Measurements from ENCODE around the gene CRAMP1. TPM values are rescaled to one million over a fixed set of nuclear protein-coding genes. Genes with fewer than 3 reads are reported as not detected.

The CRAMP1 gene
- total RNA-seq, 1 experiment from 2014 or later = 22.9 TPM

DNA sequence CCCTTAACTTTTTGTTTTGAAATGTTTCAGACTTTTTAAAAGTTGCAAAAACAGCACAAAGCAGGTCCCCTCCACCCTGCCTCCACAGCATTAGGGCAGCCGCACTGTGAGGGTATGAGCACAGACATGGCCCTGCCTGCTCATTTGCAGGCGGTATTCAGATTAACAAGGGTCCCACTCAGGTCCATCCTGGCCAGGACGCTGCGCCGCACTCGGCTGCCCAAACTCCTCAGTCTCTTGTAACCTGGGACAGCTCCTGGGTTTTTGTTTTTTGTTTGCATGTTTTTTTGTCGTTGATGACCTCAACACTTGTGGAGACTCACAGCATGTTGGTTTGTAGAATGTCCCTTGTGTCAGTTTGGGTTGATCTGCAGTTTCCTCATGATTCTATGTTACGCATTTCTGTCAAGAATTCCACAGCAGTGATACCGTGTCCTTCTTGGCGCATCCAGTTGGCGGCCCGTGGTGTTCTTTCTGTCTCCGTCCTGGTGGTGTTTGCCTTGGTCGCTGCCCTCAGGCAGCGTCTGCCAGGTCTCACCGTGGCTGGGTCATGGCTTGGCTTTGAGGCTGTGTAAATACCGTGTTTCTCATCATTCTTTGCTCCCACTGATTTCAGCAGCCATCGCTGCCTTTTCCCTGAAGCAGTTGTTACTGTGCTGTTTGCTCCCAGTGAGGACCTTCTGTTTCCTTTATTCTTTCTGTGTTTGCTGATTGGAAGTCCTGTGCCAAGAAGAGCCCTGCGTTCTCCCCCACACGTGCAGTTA is 18.5 kb downstream of the CRAMP1 start (continued):
- TF ChIP-seq SRF (IDR thresholded peaks at IDR 0.05; ENCODE audit: low read depth) (no peak), JUND (IDR thresholded peaks at IDR 0.05) (no peak), CEBPB (IDR thresholded peaks at IDR 0.05; ENCODE audit: low read depth) (no peak)
- TF ChIP-seq, protein P1, sequence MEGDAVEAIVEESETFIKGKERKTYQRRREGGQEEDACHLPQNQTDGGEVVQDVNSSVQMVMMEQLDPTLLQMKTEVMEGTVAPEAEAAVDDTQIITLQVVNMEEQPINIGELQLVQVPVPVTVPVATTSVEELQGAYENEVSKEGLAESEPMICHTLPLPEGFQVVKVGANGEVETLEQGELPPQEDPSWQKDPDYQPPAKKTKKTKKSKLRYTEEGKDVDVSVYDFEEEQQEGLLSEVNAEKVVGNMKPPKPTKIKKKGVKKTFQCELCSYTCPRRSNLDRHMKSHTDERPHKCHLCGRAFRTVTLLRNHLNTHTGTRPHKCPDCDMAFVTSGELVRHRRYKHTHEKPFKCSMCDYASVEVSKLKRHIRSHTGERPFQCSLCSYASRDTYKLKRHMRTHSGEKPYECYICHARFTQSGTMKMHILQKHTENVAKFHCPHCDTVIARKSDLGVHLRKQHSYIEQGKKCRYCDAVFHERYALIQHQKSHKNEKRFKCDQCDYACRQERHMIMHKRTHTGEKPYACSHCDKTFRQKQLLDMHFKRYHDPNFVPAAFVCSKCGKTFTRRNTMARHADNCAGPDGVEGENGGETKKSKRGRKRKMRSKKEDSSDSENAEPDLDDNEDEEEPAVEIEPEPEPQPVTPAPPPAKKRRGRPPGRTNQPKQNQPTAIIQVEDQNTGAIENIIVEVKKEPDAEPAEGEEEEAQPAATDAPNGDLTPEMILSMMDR (IDR thresholded peaks at IDR 0.05 in 2 of 3, conservative IDR thresholded peaks at IDR 0.05 in 1 of 3; ENCODE audit: borderline replicate concordance in 1 of 3, insufficient read depth in 1 of 3, low read depth in 2 of 3, low read length in 2 of 3) = no peak

DNA sequence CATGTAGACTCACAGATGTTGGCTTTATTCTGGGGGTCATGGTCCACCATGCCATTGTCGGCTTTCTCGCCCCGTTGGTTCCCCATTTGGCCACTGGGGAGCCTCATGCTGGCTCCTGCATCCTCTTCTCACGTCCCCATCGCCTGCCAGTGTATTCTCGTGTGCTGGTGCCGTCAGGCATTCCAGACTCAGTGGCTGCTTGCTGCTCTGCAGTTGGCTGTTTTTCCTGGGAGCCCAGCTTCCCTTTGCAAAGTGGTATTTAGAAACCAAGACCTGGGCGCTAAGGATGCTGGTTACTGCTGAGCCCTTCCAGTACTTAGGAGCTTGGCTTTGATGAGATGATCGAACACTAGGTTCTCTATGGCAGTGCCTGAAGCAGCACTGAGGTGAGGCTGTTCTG is 19.1 kb downstream of the CRAMP1 start:
- H3K79me2 ChIP-seq (ENCODE audit: insufficient read depth, low read length) = peaks cover 68% of the 10 kb centered on the region

More for the DNA sequence above, 19.1 kb downstream of the CRAMP1 start:
- BruUV-seq (replicated peaks) = no TSS peak
- intact Hi-C loops (cut with micrococcal nuclease) = no loop called here
- no peak overlapping the region for H3K9ac ChIP-seq (ENCODE audit: low read length)
- no peaks in the 10 kb centered on the region for H4K20me1 ChIP-seq (ENCODE audit: insufficient read depth)
- POLR2A ChIA-PET = no interaction called here
- no peaks in the 10 kb centered on the region for H3K9me2 ChIP-seq (ENCODE audit: insufficient read depth)
- no peak for DNase-seq (ENCODE audit: low read depth, low spot score)
- TF ChIP-seq SRF (IDR thresholded peaks at IDR 0.05; ENCODE audit: low read depth) (no peak), POLR2AphosphoS5 (IDR thresholded peaks at IDR 0.05; ENCODE audit: low read depth, low read length) (no peak), TCF7L2 (IDR thresholded peaks at IDR 0.05; ENCODE audit: borderline replicate concordance, extremely low read depth, insufficient read depth, insufficient read length) (no peak), ELF1 (IDR thresholded peaks at IDR 0.05; ENCODE audit: borderline replicate concordance, low read depth) (no peak), EZH2 (IDR thresholded peaks at IDR 0.05) (no peak), CBX3 (IDR thresholded peaks at IDR 0.05; ENCODE audit: low read depth) (no peak), FOSL1 (IDR thresholded peaks at IDR 0.05; ENCODE audit: low read depth) (no peak), SP1 (IDR thresholded peaks at IDR 0.05; ENCODE audit: low read depth) (no peak), CEBPB (IDR thresholded peaks at IDR 0.05; ENCODE audit: low read depth) (no peak), POLR2A (IDR thresholded peaks at IDR 0.05; ENCODE audit: borderline replicate concordance, extremely low read depth, insufficient read depth, insufficient read length) (no peak), SIN3A (IDR thresholded peaks at IDR 0.05; ENCODE audit: low read depth) (no peak)
- TF ChIP-seq, protein P2, sequence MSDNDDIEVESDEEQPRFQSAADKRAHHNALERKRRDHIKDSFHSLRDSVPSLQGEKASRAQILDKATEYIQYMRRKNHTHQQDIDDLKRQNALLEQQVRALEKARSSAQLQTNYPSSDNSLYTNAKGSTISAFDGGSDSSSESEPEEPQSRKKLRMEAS (IDR thresholded peaks at IDR 0.05) = no peak
- TF ChIP-seq, protein P3, sequence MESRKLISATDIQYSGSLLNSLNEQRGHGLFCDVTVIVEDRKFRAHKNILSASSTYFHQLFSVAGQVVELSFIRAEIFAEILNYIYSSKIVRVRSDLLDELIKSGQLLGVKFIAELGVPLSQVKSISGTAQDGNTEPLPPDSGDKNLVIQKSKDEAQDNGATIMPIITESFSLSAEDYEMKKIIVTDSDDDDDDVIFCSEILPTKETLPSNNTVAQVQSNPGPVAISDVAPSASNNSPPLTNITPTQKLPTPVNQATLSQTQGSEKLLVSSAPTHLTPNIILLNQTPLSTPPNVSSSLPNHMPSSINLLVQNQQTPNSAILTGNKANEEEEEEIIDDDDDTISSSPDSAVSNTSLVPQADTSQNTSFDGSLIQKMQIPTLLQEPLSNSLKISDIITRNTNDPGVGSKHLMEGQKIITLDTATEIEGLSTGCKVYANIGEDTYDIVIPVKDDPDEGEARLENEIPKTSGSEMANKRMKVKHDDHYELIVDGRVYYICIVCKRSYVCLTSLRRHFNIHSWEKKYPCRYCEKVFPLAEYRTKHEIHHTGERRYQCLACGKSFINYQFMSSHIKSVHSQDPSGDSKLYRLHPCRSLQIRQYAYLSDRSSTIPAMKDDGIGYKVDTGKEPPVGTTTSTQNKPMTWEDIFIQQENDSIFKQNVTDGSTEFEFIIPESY (IDR thresholded peaks at IDR 0.05; ENCODE audit: extremely low read depth, insufficient replicate concordance, low read length) = no peak
- TF ChIP-seq, protein P4, sequence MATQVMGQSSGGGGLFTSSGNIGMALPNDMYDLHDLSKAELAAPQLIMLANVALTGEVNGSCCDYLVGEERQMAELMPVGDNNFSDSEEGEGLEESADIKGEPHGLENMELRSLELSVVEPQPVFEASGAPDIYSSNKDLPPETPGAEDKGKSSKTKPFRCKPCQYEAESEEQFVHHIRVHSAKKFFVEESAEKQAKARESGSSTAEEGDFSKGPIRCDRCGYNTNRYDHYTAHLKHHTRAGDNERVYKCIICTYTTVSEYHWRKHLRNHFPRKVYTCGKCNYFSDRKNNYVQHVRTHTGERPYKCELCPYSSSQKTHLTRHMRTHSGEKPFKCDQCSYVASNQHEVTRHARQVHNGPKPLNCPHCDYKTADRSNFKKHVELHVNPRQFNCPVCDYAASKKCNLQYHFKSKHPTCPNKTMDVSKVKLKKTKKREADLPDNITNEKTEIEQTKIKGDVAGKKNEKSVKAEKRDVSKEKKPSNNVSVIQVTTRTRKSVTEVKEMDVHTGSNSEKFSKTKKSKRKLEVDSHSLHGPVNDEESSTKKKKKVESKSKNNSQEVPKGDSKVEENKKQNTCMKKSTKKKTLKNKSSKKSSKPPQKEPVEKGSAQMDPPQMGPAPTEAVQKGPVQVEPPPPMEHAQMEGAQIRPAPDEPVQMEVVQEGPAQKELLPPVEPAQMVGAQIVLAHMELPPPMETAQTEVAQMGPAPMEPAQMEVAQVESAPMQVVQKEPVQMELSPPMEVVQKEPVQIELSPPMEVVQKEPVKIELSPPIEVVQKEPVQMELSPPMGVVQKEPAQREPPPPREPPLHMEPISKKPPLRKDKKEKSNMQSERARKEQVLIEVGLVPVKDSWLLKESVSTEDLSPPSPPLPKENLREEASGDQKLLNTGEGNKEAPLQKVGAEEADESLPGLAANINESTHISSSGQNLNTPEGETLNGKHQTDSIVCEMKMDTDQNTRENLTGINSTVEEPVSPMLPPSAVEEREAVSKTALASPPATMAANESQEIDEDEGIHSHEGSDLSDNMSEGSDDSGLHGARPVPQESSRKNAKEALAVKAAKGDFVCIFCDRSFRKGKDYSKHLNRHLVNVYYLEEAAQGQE (IDR thresholded peaks at IDR 0.05; ENCODE audit: low read depth) = no peak
- CTCF ChIA-PET = no interaction called here
- no peak overlapping the region for H3K4me3 ChIP-seq (replicated peaks in 1 of 2; ENCODE audit: low read depth in 1 of 2, low read length in 2 of 2)
- peaks cover 15 to 33% of the 10 kb centered on the region in 2 experiments for H3K36me3 ChIP-seq (ENCODE audit: control insufficient read depth in 1 of 2, insufficient read depth in 2 of 2, low read length in 2 of 2)
- H3K27ac ChIP-seq (ENCODE audit: low read depth, low read length) = no peak overlapping the region
- RAD21 ChIA-PET (ENCODE audit: low non-redundant PET in 1 of 2, low total read pairs in 2 of 2, uncharacterized antibody in 2 of 2, unreplicated experiment in 2 of 2) = no interaction called here
- H3K4me1 ChIP-seq (ENCODE audit: control insufficient read depth in 1 of 2, insufficient read depth in 2 of 2, low read length in 2 of 2) = no peaks in the 10 kb centered on the region
- no peaks in the 10 kb centered on the region for H3K9me3 ChIP-seq (ENCODE audit: control insufficient read depth in 1 of 2, insufficient read depth in 1 of 2, low read depth in 1 of 2, low read length in 2 of 2)
- no peaks in the 10 kb centered on the region for H3K27me3 ChIP-seq (ENCODE audit: insufficient read depth, low read length)
- ATAC-seq = no peak
- H2AFZ ChIP-seq (ENCODE audit: low read depth, low read length, poor library complexity, severe bottlenecking) = no peak overlapping the region
- no peak overlapping the region for H3K4me2 ChIP-seq (ENCODE audit: low read length)
